D721Med (cell line): Measurements from ENCODE around the gene PHACTR1.

ENCODE experiments used
- DNase-seq: peaks from one replicate; pipeline ENCODE4 v3.0.0; 2011; ENCODE audit warnings: low spot score; ENCODE audit not compliant: insufficient read length
- FAIRE-seq: peaks from 2 replicates; lab custom pipeline; 2011; peaks lifted over from hg19 to GRCh38; lab: Jason Lieb, UNC
- CTCF ChIP-seq: IDR thresholded peaks from 2 replicates; pipeline ENCODE4 v1.5.1; 2012; ENCODE audit warnings: mild to moderate bottlenecking, control low read depth; ENCODE audit not compliant: insufficient read depth; ENCODE audit errors: missing control alignments

The PHACTR1 gene

DNA sequence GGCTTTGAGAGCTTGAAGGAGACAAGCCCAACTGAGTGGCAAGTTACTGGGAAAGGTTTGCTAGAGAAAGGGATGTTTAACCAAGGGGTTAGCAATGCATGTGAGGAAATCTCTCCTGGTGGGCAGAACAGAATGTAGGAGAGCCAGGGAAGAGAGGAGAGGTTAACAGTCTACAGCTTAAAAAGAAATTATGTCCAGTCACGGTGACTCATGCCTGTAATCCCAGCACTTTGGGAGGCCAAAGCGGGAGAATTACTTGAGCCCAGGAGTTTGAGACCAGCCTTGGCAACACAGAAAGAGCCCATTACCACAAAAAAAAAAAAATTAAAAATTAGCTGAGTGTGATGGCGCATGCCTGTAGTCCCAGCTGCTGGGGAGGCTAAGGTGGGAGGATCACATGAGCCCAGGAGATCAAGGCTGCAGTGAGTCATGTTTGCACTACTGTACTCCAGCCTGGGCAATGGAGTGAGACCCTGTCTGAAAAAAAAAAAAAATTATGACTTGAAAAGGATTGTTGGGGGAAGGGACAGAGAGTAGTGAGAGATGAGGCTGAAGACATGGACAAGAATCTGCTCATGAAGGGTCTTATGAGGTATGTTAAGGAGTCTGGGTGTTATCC lies 346.8 kb downstream of the PHACTR1 start:
- DNase-seq (no peak), FAIRE-seq (no peak)
- no peak for TF ChIP-seq CTCF

DNA sequence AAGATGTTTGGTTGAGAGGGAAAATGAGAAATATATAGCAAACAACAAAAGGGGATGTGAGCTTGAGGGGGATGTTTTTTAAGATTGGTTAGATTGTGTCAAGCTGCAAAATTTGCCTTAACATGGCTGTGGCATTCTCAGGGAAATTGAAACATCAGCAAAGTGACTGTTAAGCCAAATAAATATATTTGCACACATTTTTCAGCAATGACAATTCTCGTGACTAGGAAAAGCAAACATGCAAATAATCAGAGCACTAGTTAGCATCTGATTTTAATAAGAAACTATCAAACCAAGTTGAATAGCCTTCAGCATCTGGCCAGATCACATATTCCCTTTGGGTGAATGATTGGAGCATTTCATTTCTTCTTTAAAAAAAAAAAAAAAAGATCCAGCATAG lies 349.0 kb downstream of the PHACTR1 start:
- FAIRE-seq = no peak
- no peak for TF ChIP-seq CTCF
- DNase-seq = no peak

DNA sequence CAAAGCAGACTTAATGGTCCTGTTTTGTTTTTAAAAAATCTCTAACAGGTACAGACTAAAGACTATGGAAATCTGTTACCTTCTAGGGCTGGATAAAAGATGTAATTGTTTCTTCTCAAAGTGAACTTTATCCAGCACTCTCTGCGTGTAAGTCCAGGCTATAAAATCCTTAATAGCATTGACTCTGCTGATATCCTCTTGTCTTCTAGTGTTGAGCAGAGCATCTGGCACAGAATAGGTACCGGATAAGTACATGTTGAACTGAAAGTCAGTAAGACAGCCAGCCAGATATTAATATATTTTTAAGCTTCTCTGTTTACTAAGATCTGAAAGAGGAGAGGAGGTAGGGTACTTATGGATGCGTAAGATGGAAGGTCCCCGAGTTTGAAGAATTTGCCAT lies 349.5 kb downstream of the PHACTR1 start:
- TF ChIP-seq CTCF = no peak
- DNase-seq (no peak), FAIRE-seq (peak; percentile 35)

- FAIRE-seq = no peak
- DNase-seq = no peak
- no peak for TF ChIP-seq CTCF
Measured at GRCh38 chr6:13066820-13067219, 350.3 kb downstream of the PHACTR1 start.

GRCh38 chr6:13068586-13069210 lies 352.1 kb downstream of the PHACTR1 start:
- FAIRE-seq = no peak
- TF ChIP-seq CTCF = no peak

DNA sequence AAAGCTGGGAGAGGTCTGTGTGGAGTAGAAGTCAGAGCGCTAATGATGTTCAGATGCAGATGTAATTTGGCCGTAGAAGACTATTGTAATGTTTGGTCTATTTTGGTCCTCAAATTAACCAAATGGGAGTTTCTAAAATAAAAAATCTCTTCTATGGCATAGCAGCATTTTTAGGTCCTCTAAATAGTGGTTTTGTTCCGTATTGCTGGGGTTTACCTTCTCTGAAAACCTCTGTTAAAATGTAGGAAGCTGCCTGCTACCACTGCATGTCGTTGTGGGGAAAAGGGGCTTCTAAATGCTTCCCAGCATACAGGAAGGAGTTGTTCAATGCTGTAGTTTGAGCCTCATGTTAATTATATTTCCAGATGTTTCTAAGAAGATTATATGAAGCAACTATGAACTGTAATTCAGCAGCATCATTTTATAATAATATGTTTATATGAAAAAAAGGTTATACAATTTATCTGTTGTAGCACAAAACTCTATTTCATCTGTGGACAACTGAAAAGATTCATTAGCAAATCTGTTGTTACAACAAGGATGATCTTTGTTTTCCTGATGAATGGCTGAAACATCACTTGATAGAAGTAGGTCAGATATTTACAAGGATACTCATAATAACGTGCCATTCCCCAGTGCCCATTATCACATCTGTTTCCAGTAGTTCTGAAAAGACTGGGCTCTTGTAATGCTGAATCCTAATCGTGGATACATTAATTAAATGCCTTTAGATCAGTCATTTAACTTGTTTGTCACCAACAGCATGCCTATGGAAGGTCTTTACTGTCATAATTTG lies 355.2 kb downstream of the PHACTR1 start:
- no peak for FAIRE-seq

More at GRCh38 chr6:13068586-13069210, 352.1 kb downstream of the PHACTR1 start:
- no peak for DNase-seq

More for the DNA sequence above, 355.2 kb downstream of the PHACTR1 start:
- DNase-seq = no peak
- no peak for TF ChIP-seq CTCF
